HCT116 (cell line): ENCODE results near the gene CFAP221. TPM values are rescaled to one million over a fixed set of nuclear protein-coding genes. Genes with fewer than 3 reads are reported as not detected.

Experiments
- ATAC-seq: fragments of 200-7000 bp; cut with Tn5 transposase; 2 replicates; pipeline ENCODE4 v1.9.1; 2020; ENCODE audit warnings: mild to moderate bottlenecking, moderate library complexity
- BruUV-seq: library from RNA; stranded (reverse); fragments of 400-500 nt; replicated peaks from 2 replicates; lab custom pipeline; 2021; lab: Mats Ljungman, UMichigan
- CTCF ChIA-PET: fragments of 300-600 bp; sonication (Branson Sonifier 250); formaldehyde crosslinking; loops from one replicate; lab custom pipeline; 2021; ENCODE audit warnings: antibody characterized with exemption; lab: Charles Lee
- POLR2A ChIA-PET: fragments of 300-600, 350-600 bp; sonication (Branson Sonifier 250); formaldehyde crosslinking; loops from one replicate; lab custom pipeline; 2021; ENCODE audit warnings: antibody characterized with exemption; lab: Charles Lee
- RAD21 ChIA-PET, 2 experiments: fragments of 300-600 bp; sonication (Branson Sonifier 250); formaldehyde crosslinking; loops; one replicate each; lab custom pipeline; 2023; ENCODE audit warnings: low total read pairs in 2 of 2; ENCODE audit not compliant: uncharacterized antibody in 2 of 2, unreplicated experiment in 2 of 2, low non-redundant PET in 1 of 2; lab: Charles Lee
- DNase-seq: peaks from one replicate; pipeline ENCODE4 v3.0.0-alpha.2; 2010; ENCODE audit warnings: low read depth, low spot score
- H2AFZ ChIP-seq: fragments of 200-600 bp; shearing (Covaris generic), sonication (generic); 2 replicates; pipeline ENCODE4 v1.6.1; 2017; ENCODE audit warnings: low read depth, mixed run types, mixed read lengths, antibody characterized with exemption, low read length; ENCODE audit not compliant: poor library complexity, severe bottlenecking
- H3K27ac ChIP-seq: 2 replicates; pipeline ENCODE4 v1.5.1; 2012; ENCODE audit warnings: low read depth, low read length
- H3K27me3 ChIP-seq: fragments of 200-600 bp; sonication (generic); 2 replicates; pipeline ENCODE4 v1.6.1; 2016; ENCODE audit warnings: mixed run types, low read length, mixed read lengths; ENCODE audit not compliant: insufficient read depth
- H3K36me3 ChIP-seq, 2 experiments: fragments of 200-500 bp in 1 of 2; fragments of 200-600 bp in 1 of 2; sonication (Bioruptor generic) in 1 of 2; sonication (generic) in 1 of 2; 2 replicates each; pipeline versions ENCODE4 v1.5.1 to v1.6.1; 2014 to 2016; ENCODE audit warnings: low read length in 2 of 2, inconsistent platforms in 1 of 2, mixed read lengths in 1 of 2, mixed run types in 1 of 2; ENCODE audit not compliant: insufficient read depth in 2 of 2, control insufficient read depth in 1 of 2
- H3K4me1 ChIP-seq, 2 experiments: fragments of 200-600 bp in 1 of 2; sonication (generic) in 1 of 2; 2 replicates each; pipeline versions ENCODE4 v1.5.1 to v1.6.1; 2012 to 2017; ENCODE audit warnings: low read length in 2 of 2, inconsistent platforms in 1 of 2, mild to moderate bottlenecking in 1 of 2, mixed read lengths in 1 of 2, mixed run types in 1 of 2, moderate library complexity in 1 of 2; ENCODE audit not compliant: insufficient read depth in 2 of 2, control insufficient read depth in 1 of 2
- H3K4me2 ChIP-seq: fragments of 200-600 bp; sonication (generic); 2 replicates; pipeline ENCODE4 v1.6.1; 2017; ENCODE audit warnings: mixed run types, low read length, mixed read lengths
- H3K4me3 ChIP-seq, 2 experiments: fragments of 200-600 bp in 1 of 2; sonication (generic) in 1 of 2; replicated peaks in 1 of 2; 2 replicates each; pipeline ENCODE4 v1.5.1; 2011 to 2016; ENCODE audit warnings: low read length in 2 of 2, control low read depth in 1 of 2, low read depth in 1 of 2, mild to moderate bottlenecking in 1 of 2, mixed read lengths in 1 of 2, mixed run types in 1 of 2
- H3K79me2 ChIP-seq: fragments of 200-600 bp; sonication (generic); 2 replicates; pipeline ENCODE4 v1.6.1; 2017; ENCODE audit warnings: mild to moderate bottlenecking, mixed run types, low read length, moderate library complexity, mixed read lengths; ENCODE audit not compliant: insufficient read depth
- H3K9ac ChIP-seq: fragments of 200-600 bp; sonication (generic); 2 replicates; pipeline ENCODE4 v1.6.1; 2016; ENCODE audit warnings: low read length, mixed read lengths
- H3K9me2 ChIP-seq: fragments of 200-600 bp; sonication (generic), shearing (Covaris generic); 2 replicates; pipeline ENCODE4 v1.6.1; 2017; ENCODE audit warnings: mixed run types, mild to moderate bottlenecking, moderate library complexity; ENCODE audit not compliant: insufficient read depth
- H3K9me3 ChIP-seq, 2 experiments: fragments of 200-500 bp in 1 of 2; fragments of 200-600 bp in 1 of 2; sonication (Bioruptor generic) in 1 of 2; sonication (generic) in 1 of 2; 2 replicates each; pipeline ENCODE4 v1.6.1; 2014 to 2017; ENCODE audit warnings: low read length in 2 of 2, mixed read lengths in 2 of 2, inconsistent platforms in 1 of 2, low read depth in 1 of 2, mild to moderate bottlenecking in 1 of 2, mixed run types in 1 of 2, moderate library complexity in 1 of 2; ENCODE audit not compliant: control insufficient read depth in 1 of 2, insufficient read depth in 1 of 2
- H4K20me1 ChIP-seq: fragments of 200-600 bp; sonication (generic), shearing (Covaris generic); 2 replicates; pipeline ENCODE4 v1.6.1; 2017; ENCODE audit warnings: mixed run types, mild to moderate bottlenecking, moderate library complexity; ENCODE audit not compliant: insufficient read depth
- CBX3 ChIP-seq: IDR thresholded peaks from 2 replicates; pipeline ENCODE4 v1.6.1; 2012; ENCODE audit warnings: low read depth
- CEBPB ChIP-seq: IDR thresholded peaks from 2 replicates; pipeline ENCODE4 v1.6.1; 2012; ENCODE audit warnings: low read depth
- EGR1 ChIP-seq: IDR thresholded peaks from 2 replicates; pipeline ENCODE4 v1.6.1; 2012; ENCODE audit warnings: low read depth
- ELF1 ChIP-seq: IDR thresholded peaks from 2 replicates; pipeline ENCODE4 v1.6.1; 2012; ENCODE audit warnings: low read depth, borderline replicate concordance
- EZH2 ChIP-seq: fragments of 200-600 bp; sonication (generic); IDR thresholded peaks from 2 replicates; pipeline ENCODE4 v1.6.1; 2017; ENCODE audit warnings: antibody characterized with exemption, mixed run types
- EZH2phosphoT487 ChIP-seq: fragments of 200-600 bp; IDR thresholded peaks from 2 replicates; pipeline ENCODE4 v1.6.1; 2018; ENCODE audit warnings: antibody characterized with exemption, borderline replicate concordance
- JUND ChIP-seq: IDR thresholded peaks from 2 replicates; pipeline ENCODE4 v1.6.1; 2012
- POLR2A ChIP-seq: IDR thresholded peaks from 2 replicates; pipeline ENCODE4 v1.7.0; 2011; ENCODE audit warnings: borderline replicate concordance; ENCODE audit not compliant: insufficient read depth, insufficient read length; ENCODE audit errors: extremely low read depth
- POLR2AphosphoS5 ChIP-seq: IDR thresholded peaks from 2 replicates; pipeline ENCODE4 v1.6.1; 2011; ENCODE audit warnings: mild to moderate bottlenecking, low read depth, low read length, moderate library complexity
- RAD21 ChIP-seq: IDR thresholded peaks from 2 replicates; pipeline ENCODE4 v1.6.1; 2012; ENCODE audit warnings: low read depth, mild to moderate bottlenecking
- SP1 ChIP-seq: IDR thresholded peaks from 2 replicates; pipeline ENCODE4 v1.6.1; 2012; ENCODE audit warnings: low read depth
- SRF ChIP-seq: IDR thresholded peaks from 2 replicates; pipeline ENCODE4 v1.6.1; 2012; ENCODE audit warnings: low read depth
- TCF7L2 ChIP-seq: IDR thresholded peaks from 2 replicates; pipeline ENCODE4 v1.7.0; 2011; ENCODE audit warnings: borderline replicate concordance, inconsistent platforms; ENCODE audit not compliant: insufficient read depth, insufficient read length; ENCODE audit errors: extremely low read depth
- ZFX ChIP-seq: fragments of 450-650 bp; IDR thresholded peaks from 2 replicates; pipeline ENCODE4 v1.6.1; 2017
- intact Hi-C: fragments of 100-400 bp; cut with micrococcal nuclease; formaldehyde crosslinking; loops from 2 replicates; pipeline ENCODE4 v1.10.0; 2022
- total RNA-seq: library from RNA; stranded (reverse); gene quantifications from one replicate; pipeline ENCODE4 v1.2.1, GENCODE V29; 2021; ENCODE audit not compliant: unreplicated experiment
- TF ChIP-seq, protein P1 (sequence below): IDR thresholded peaks from 2 replicates; pipeline ENCODE4 v1.6.1; 2012; ENCODE audit warnings: low read depth
- TF ChIP-seq, protein P2 (sequence below): IDR thresholded peaks from 2 replicates; pipeline ENCODE4 v1.6.1; 2012
- TF ChIP-seq, protein P3 (sequence below), 3 experiments: fragments of 200-600 bp in 1 of 3; sonication (generic) in 1 of 3; IDR thresholded peaks in 2 of 3; conservative IDR thresholded peaks in 1 of 3; 2 replicates each; pipeline ENCODE4 v1.5.1; 2012 to 2017; ENCODE audit warnings: low read depth in 2 of 3, low read length in 2 of 3, antibody characterized with exemption in 1 of 3, borderline replicate concordance in 1 of 3, control low read depth in 1 of 3, mild to moderate bottlenecking in 1 of 3, mixed read lengths in 1 of 3, mixed run types in 1 of 3, moderate library complexity in 1 of 3; ENCODE audit not compliant: insufficient read depth in 1 of 3

Gene CFAP221
- total RNA-seq, 1 experiment from 2014 or later, result 0.96 TPM

DNA sequence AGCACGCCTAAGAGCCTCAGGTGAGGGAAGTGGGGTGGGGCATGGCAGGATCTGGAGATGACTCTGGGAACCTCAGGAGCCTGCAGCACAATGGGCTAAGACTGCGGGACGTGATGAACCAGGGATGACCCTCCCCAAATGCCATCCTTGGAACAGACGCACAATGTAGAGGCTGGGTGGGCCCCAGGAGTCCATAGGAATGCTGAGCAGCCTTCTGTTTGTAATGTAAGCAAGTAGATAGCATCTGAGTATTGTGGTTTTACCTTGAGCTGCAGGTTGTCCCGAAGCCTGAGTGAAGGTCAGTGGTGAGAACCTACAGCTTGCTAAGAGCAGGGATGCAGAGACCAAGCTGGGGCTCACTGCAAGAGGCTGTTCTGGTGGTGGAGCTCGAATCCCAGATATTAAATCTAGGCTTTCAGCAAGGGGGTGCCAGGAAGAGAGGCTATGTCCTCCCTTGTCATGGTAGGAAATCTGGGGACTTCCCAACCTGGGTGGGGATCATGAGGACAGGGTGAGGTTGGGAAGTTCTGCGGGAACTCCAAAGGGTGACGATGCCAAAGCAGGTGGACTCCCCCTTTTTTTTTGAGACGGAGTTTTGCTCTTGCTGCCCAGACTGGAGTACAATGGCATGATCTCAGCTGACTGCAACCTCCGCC is 25.7 kb upstream of the CFAP221 start:
- no peak overlapping the region for H3K27ac ChIP-seq
- no peaks in the 10 kb centered on the region for H3K9me2 ChIP-seq
- DNase-seq (no peak), ATAC-seq (no peak)
- H2AFZ ChIP-seq, result no peak overlapping the region
- BruUV-seq, result no TSS peak
- no peak overlapping the region for H3K4me3 ChIP-seq
- ChIA-PET RAD21 (no interaction called here), CTCF (no interaction called here), POLR2A (no interaction called here)
- intact Hi-C loops, result no loop called here
- no peak for TF ChIP-seq EZH2phosphoT487
- H4K20me1 ChIP-seq, result no peaks in the 10 kb centered on the region
- H3K36me3 ChIP-seq, result no peaks in the 10 kb centered on the region
- no peaks in the 10 kb centered on the region for H3K4me1 ChIP-seq
- H3K9me3 ChIP-seq, result no peaks in the 10 kb centered on the region
- H3K9ac ChIP-seq, result no peak overlapping the region
- no peak overlapping the region for H3K4me2 ChIP-seq
- no peaks in the 10 kb centered on the region for H3K27me3 ChIP-seq
- no peaks in the 10 kb centered on the region for H3K79me2 ChIP-seq

DNA sequence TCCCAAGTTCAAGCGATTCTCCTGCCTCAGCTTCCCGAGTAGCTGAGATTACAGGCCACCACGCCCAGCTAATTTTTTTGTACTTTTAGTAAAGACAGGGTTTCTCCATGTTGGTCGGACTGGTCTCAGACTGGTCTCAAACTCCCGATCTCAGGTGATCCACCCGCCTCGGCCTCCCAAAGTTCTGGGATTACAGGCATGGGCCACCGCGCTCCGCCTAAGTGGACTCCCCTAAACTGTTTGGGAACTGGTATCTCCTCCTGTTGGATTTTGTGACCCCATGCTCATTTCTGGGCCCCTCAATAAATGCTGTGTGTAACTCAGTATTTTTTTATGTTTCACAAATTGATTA is 25.2 kb upstream of the CFAP221 start:
- no TSS peak for BruUV-seq
- ChIA-PET CTCF (no interaction called here), POLR2A (no interaction called here), RAD21 (no interaction called here)
- H3K9me2 ChIP-seq, result no peaks in the 10 kb centered on the region
- no peaks in the 10 kb centered on the region for H3K36me3 ChIP-seq
- no peak for DNase-seq
- H3K9me3 ChIP-seq, result no peaks in the 10 kb centered on the region
- no peaks in the 10 kb centered on the region for H4K20me1 ChIP-seq
- no peak overlapping the region for H3K4me2 ChIP-seq
- ATAC-seq, result no peak
- H3K27ac ChIP-seq, result no peak overlapping the region
- H2AFZ ChIP-seq, result no peak overlapping the region
- H3K4me1 ChIP-seq, result no peaks in the 10 kb centered on the region
- H3K27me3 ChIP-seq, result no peaks in the 10 kb centered on the region
- no peak overlapping the region for H3K4me3 ChIP-seq
- no peaks in the 10 kb centered on the region for H3K79me2 ChIP-seq
- intact Hi-C loops, result no loop called here
- H3K9ac ChIP-seq, result no peak overlapping the region
- no peak for TF ChIP-seq ZFX
- TF ChIP-seq JUND, result no peak
- TF ChIP-seq TCF7L2, result no peak
- TF ChIP-seq ELF1, result no peak
- TF ChIP-seq POLR2AphosphoS5, result no peak
- no peak for TF ChIP-seq RAD21
- TF ChIP-seq SP1, result no peak
- TF ChIP-seq, protein P1, sequence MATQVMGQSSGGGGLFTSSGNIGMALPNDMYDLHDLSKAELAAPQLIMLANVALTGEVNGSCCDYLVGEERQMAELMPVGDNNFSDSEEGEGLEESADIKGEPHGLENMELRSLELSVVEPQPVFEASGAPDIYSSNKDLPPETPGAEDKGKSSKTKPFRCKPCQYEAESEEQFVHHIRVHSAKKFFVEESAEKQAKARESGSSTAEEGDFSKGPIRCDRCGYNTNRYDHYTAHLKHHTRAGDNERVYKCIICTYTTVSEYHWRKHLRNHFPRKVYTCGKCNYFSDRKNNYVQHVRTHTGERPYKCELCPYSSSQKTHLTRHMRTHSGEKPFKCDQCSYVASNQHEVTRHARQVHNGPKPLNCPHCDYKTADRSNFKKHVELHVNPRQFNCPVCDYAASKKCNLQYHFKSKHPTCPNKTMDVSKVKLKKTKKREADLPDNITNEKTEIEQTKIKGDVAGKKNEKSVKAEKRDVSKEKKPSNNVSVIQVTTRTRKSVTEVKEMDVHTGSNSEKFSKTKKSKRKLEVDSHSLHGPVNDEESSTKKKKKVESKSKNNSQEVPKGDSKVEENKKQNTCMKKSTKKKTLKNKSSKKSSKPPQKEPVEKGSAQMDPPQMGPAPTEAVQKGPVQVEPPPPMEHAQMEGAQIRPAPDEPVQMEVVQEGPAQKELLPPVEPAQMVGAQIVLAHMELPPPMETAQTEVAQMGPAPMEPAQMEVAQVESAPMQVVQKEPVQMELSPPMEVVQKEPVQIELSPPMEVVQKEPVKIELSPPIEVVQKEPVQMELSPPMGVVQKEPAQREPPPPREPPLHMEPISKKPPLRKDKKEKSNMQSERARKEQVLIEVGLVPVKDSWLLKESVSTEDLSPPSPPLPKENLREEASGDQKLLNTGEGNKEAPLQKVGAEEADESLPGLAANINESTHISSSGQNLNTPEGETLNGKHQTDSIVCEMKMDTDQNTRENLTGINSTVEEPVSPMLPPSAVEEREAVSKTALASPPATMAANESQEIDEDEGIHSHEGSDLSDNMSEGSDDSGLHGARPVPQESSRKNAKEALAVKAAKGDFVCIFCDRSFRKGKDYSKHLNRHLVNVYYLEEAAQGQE, result no peak
- TF ChIP-seq SRF, result no peak
- TF ChIP-seq, protein P2, sequence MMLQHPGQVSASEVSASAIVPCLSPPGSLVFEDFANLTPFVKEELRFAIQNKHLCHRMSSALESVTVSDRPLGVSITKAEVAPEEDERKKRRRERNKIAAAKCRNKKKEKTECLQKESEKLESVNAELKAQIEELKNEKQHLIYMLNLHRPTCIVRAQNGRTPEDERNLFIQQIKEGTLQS, result no peak
- TF ChIP-seq POLR2A, result no peak
- TF ChIP-seq, protein P3, sequence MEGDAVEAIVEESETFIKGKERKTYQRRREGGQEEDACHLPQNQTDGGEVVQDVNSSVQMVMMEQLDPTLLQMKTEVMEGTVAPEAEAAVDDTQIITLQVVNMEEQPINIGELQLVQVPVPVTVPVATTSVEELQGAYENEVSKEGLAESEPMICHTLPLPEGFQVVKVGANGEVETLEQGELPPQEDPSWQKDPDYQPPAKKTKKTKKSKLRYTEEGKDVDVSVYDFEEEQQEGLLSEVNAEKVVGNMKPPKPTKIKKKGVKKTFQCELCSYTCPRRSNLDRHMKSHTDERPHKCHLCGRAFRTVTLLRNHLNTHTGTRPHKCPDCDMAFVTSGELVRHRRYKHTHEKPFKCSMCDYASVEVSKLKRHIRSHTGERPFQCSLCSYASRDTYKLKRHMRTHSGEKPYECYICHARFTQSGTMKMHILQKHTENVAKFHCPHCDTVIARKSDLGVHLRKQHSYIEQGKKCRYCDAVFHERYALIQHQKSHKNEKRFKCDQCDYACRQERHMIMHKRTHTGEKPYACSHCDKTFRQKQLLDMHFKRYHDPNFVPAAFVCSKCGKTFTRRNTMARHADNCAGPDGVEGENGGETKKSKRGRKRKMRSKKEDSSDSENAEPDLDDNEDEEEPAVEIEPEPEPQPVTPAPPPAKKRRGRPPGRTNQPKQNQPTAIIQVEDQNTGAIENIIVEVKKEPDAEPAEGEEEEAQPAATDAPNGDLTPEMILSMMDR (IDR thresholded peaks at IDR 0.05 in 2 of 3, conservative IDR thresholded peaks at IDR 0.05 in 1 of 3; ENCODE audit: borderline replicate concordance in 1 of 3, insufficient read depth in 1 of 3, low read depth in 2 of 3, low read length in 2 of 3), result no peak
- no peak for TF ChIP-seq CEBPB
- no peak for TF ChIP-seq EGR1
- no peak for TF ChIP-seq EZH2
- no peak for TF ChIP-seq CBX3
